ENCODE measurements around the gene ANTXR1. TPM values are rescaled to one million over a fixed set of nuclear protein-coding genes. Genes with fewer than 3 reads are reported as not detected.

The ANTXR1 gene
- total RNA-seq, 1 donor from 2014 or later, result 61.1 TPM

DNA sequence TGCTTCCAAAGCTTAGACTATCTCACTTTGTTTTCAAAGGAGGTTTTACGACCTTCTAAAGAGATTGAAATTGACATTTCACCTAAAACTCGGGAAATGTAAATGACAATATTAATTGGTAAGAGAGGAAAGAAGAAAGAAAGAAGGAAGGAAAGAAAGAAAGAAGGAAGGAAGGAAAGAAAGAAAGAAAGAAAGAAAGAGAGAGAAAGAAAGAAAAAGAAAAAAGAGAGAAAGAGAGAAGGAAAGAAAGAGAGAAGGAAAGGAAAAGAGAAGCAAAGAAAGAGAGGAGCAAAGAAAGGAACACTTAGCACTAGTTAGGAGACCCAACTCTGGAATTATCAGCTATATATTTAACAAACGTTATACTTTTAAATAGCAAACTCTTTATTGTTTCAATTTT is 34.9 kb upstream of the ANTXR1 start:
- H3K4me3 Mint-ChIP-seq, result no peak overlapping the region
- no peak overlapping the region for H3K27ac Mint-ChIP-seq (ENCODE audit: unreplicated experiment)
- TF ChIP-seq, protein P1, sequence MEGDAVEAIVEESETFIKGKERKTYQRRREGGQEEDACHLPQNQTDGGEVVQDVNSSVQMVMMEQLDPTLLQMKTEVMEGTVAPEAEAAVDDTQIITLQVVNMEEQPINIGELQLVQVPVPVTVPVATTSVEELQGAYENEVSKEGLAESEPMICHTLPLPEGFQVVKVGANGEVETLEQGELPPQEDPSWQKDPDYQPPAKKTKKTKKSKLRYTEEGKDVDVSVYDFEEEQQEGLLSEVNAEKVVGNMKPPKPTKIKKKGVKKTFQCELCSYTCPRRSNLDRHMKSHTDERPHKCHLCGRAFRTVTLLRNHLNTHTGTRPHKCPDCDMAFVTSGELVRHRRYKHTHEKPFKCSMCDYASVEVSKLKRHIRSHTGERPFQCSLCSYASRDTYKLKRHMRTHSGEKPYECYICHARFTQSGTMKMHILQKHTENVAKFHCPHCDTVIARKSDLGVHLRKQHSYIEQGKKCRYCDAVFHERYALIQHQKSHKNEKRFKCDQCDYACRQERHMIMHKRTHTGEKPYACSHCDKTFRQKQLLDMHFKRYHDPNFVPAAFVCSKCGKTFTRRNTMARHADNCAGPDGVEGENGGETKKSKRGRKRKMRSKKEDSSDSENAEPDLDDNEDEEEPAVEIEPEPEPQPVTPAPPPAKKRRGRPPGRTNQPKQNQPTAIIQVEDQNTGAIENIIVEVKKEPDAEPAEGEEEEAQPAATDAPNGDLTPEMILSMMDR (conservative IDR thresholded peaks at IDR 0.05), result no peak
- peaks cover 23% of the 10 kb centered on the region for H3K27me3 Mint-ChIP-seq (ENCODE audit: low read depth)
- peaks cover 4% of the 10 kb centered on the region for H3K4me1 Mint-ChIP-seq
- DNase-seq (ENCODE audit: low read depth, low spot score), result no peak
- H3K9me3 Mint-ChIP-seq, result no peaks in the 10 kb centered on the region
- H3K36me3 Mint-ChIP-seq (ENCODE audit: low read depth), result no peaks in the 10 kb centered on the region

DNA sequence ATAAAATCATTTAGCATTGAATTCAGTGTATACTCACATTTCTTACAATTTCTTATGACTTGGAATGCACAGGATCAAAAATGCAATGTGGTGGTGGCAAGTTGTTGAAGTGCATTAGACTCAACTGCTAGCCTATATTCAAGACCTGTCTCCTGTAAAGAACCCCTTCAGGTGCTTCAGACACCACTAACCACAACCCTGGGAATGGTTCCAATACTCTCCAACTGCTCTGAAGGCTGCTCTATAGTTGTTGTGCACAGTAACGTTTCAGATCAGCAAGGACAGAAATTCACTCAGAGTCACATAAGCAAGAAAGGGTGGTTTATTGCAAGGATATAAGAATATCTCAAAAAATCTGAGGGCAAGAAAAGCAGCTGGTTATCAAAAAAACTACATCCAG is 32.0 kb upstream of the ANTXR1 start:
- no peaks in the 10 kb centered on the region for H3K36me3 Mint-ChIP-seq (ENCODE audit: low read depth)
- TF ChIP-seq, protein P1 (conservative IDR thresholded peaks at IDR 0.05), result no peak
- no peak overlapping the region for H3K4me3 Mint-ChIP-seq
- peaks cover 17% of the 10 kb centered on the region for H3K27me3 Mint-ChIP-seq (ENCODE audit: low read depth)
- peaks cover 4% of the 10 kb centered on the region for H3K4me1 Mint-ChIP-seq
- no peaks in the 10 kb centered on the region for H3K9me3 Mint-ChIP-seq
- no peak for DNase-seq (ENCODE audit: low read depth, low spot score)
- no peak overlapping the region for H3K27ac Mint-ChIP-seq (ENCODE audit: unreplicated experiment)

DNA sequence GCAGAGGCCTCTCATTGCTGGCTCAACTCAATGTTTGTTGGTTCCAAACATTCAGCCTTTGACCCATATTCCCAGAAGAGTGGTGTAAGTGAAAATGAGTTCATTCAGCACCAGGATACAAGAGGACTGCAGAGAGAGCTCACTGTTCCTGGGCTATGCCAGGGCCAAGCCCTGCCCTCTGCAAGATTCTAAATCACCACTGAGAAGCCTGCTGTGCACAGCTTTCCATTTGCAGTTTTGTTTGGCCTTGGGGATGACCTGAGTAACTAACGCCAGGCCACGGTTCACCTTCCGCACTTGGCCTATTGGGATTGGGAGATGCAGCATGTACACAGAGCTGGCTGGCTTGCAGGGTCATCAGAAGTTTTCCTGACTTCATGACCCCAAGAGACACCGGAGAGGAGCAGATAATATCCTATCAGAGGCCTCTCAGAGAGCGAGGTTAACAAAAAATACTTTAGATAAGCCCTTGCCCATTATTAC is 25.9 kb upstream of the ANTXR1 start:
- Mint-ChIP-seq H3K4me3 (no peak overlapping the region), H3K36me3 (ENCODE audit: low read depth) (no peaks in the 10 kb centered on the region), H3K27ac (ENCODE audit: unreplicated experiment) (no peak overlapping the region), H3K27me3 (ENCODE audit: low read depth) (peaks cover 7% of the 10 kb centered on the region), H3K9me3 (no peaks in the 10 kb centered on the region), H3K4me1 (peaks cover 3% of the 10 kb centered on the region)
- TF ChIP-seq, protein P1 (conservative IDR thresholded peaks at IDR 0.05), result no peak
- DNase-seq (ENCODE audit: low read depth, low spot score), result no peak

DNA sequence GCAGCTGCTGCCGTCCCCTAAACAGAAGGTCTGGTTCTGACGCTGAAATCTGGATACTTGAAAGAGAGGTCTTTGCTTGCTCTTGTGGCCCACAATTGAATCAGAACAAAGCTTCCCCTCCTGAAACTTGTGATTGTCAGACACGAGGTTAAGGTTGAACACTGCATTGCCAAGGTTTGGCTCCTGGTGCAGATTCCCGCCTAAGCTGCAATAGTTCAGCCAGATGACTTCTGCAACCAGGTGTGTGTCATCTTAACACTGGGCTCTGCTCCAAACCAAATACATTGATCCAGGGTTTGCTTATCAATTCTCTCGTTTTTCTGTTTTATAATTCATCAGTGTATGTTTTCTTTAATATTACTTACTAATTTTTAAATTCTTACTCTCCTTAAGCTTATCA is 23.9 kb upstream of the ANTXR1 start:
- Mint-ChIP-seq H3K36me3 (ENCODE audit: low read depth) (no peaks in the 10 kb centered on the region), H3K27me3 (ENCODE audit: low read depth) (peaks cover 7% of the 10 kb centered on the region), H3K27ac (ENCODE audit: unreplicated experiment) (no peak overlapping the region), H3K4me3 (no peak overlapping the region), H3K9me3 (no peaks in the 10 kb centered on the region), H3K4me1 (peaks cover 9% of the 10 kb centered on the region)
- DNase-seq (ENCODE audit: low read depth, low spot score), result no peak
- TF ChIP-seq, protein P1 (conservative IDR thresholded peaks at IDR 0.05), result no peak

DNA sequence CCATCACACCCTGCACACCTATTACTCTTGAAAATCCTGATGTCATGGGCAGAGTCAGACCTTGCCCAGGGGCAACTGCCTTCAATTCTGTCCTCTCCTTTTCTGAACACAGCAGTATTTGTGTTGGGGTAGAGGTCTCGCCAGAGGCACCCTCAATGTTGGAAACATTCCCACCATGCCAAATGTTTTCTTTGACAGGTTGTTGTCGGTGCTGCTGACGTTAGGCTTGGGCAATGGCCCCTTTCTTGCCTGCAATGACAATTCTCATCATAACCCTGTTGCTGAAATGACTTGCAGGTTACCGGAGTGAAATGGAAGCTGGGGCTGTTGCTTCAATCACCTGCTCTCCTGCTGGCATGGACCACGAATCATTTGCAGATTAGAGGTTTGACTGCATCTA is 20.6 kb upstream of the ANTXR1 start:
- no peaks in the 10 kb centered on the region for H3K36me3 Mint-ChIP-seq (ENCODE audit: low read depth)
- no peak for DNase-seq (ENCODE audit: low read depth, low spot score)
- TF ChIP-seq, protein P1 (conservative IDR thresholded peaks at IDR 0.05), result no peak
- peaks cover 7% of the 10 kb centered on the region for H3K27me3 Mint-ChIP-seq (ENCODE audit: low read depth)
- no peak overlapping the region for H3K27ac Mint-ChIP-seq (ENCODE audit: unreplicated experiment)
- no peaks in the 10 kb centered on the region for H3K9me3 Mint-ChIP-seq
- peaks cover 6% of the 10 kb centered on the region for H3K4me1 Mint-ChIP-seq
- H3K4me3 Mint-ChIP-seq, result no peak overlapping the region

DNA sequence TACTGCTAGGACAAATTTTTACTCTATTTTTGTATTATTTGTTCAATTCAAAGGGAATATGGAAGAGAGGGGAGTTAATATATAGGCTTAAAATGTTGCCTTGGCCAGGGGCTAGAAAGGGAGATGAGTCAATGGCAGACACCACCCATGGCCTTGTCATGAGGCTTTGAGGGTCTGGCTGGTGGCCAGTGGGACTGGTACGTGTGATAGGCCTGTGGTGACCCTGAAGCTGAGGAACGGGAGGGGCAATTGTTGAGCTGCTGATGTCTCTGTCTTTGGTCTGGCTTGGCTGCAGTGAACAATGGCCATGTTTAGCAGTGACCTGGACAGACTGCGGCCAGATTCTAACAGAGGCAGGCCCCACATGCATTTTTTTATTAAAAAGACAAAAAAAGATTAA is 20.0 kb upstream of the ANTXR1 start:
- DNase-seq (ENCODE audit: low read depth, low spot score), result no peak
- TF ChIP-seq, protein P1 (conservative IDR thresholded peaks at IDR 0.05), result no peak
- Mint-ChIP-seq H3K4me3 (no peak overlapping the region), H3K9me3 (no peaks in the 10 kb centered on the region), H3K36me3 (ENCODE audit: low read depth) (no peaks in the 10 kb centered on the region), H3K27ac (ENCODE audit: unreplicated experiment) (no peak overlapping the region), H3K4me1 (peaks cover 6% of the 10 kb centered on the region), H3K27me3 (ENCODE audit: low read depth) (peaks cover 7% of the 10 kb centered on the region)

All from neural crest cell (in vitro differentiated cells).